NCI-H526 treated with DMSO at 0.1 percent for 48 hours (cell line): ENCODE measurements around the gene USP25.

Source experiments
- DNase-seq: peaks from one replicate; lab custom pipeline; 2025; lab: John Stamatoyannopoulos, UW

USP25 gene

GRCh38 chr21:15763359-15763758, 33.6 kb downstream of the USP25 start:
- no peak for DNase-seq

GRCh38 chr21:15764878-15765277, 35.1 kb downstream of the USP25 start:
- no peak for DNase-seq

DNA sequence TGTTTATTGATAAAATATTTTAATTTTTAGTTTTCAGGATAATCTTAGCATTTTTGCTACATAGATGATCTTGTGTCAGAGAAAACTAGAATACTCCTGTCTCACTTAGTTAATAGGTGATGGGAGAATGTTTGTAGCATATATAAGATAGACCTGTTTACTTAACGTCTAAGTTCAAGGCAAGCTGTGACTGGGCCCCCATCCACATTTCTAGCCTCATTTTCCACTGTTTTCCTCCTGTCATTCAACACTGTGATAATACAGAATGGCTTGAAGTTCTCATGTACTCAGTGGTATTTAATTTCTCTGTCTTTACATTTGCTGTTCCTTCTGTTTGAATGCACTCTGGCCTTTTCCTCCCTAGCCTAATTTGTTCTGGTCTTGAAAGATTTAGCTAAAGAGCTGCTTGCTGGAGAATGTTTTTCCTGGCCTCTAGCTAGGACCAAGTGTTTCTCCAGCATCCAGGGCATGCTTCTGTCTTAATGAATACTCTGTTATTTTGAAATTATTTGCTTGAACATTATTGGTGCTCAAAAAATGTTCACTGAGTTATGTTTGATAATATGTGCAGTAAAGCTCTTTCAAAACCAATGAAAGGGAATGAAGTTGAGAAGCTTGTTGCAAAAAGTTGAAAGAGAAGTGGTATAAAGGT, 37.3 kb downstream of the USP25 start:
- DNase-seq: no peak

DNA sequence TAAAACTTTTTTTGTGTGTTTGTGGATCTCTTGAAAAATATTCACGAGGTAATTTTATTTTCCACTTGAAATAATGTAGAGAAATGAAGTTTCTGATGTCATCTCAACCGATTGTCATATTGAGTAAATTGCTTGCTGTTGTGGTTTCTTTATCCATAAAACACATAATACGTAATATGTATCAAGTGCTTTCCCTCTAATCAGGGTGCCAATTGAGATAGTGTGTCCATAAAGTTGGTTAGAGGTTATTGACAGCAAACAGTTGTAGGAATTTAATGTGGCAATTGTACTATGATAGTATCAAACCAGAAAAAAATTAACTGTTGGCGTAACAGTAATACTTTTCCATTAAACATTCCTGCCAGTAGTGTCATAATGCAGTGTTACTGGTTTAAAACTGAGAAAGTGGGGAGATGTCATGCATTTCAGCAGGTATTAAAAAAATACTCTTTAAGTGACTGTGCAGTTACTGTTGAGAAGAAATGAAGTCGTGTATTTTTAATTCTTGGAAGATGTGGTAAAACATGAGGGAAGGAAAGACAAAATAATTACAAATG, 38.3 kb downstream of the USP25 start:
- DNase-seq: no peak

DNA sequence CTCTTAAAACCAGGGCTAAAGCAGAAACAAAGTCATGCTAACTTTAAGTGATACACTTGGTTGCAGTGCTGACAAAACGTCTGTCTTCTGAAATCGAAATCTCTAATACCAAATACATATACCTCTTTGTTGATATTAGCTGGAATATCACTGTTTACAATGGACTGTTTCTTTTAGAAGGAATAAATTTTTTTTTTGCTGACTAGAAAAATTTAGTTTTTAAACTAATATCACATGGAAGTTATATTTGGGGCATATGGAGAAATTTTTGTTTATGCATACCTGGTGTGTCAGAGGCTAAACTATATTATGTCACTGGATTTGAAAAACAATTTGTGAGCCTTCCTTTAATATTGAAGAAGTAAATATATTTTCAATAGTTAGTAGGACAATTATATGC, 39.1 kb downstream of the USP25 start:
- DNase-seq: no peak

- no peak for DNase-seq
Measured at GRCh38 chr21:15771311-15771710, 41.5 kb downstream of the USP25 start.

- no peak for DNase-seq
Measured at GRCh38 chr21:15772654-15773053, 42.9 kb downstream of the USP25 start.

DNA sequence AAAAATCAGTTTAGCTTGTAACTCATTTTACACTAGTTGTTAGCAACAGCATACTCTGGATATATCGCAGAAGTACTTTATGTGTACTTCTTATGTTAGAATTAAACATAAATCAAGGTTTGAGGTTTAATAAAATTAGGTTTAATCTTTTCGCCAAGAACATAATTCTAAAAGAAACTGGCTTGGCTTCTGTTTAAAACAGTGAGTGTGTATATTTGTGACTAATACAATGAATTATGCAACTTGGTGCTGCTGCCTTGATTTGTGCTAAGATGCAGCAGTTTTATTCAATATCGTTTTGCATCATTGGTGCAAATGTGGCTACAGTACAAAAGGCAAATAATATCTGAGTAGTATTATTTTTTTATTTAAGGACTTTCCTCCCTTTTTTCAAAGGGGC, 44.8 kb downstream of the USP25 start:
- no peak for DNase-seq

DNA sequence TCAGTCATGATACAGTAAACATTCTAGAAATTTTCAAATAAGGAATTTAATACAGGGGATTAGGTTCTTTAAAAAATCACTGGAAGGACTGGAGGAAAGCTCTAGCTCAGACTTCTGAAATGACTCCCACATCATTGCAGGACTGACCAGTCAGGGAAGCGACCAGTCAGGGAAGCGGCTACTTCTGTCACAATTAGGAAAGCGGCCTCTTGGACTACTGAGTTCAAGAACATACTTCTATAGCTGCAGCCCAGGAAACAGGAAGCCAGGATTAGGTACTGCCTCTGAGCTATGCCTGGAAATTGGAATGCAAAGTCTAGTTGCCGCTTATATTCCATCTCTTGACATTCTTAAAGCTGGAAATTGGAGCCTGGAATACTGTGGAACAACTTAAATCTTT, 45.5 kb downstream of the USP25 start:
- no peak for DNase-seq

DNA sequence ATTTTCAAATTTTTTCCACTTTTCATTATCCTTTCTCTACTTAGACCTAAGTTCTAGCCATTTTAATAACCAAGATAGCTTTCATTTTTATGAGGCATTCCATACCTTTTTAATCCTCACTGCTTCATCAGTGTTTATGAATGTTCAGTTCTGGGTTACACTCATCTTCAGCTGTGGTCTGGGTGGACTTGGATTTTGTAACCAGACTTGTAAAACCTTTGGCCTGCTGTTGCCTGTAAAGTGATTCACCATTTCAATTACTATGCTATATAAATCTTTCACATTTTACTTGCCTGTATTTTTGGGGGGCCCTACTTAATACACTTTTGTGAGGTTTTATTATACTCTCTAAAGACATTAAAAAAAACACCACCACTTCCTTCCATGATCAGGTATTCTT, 46.2 kb downstream of the USP25 start:
- DNase-seq: no peak

DNA sequence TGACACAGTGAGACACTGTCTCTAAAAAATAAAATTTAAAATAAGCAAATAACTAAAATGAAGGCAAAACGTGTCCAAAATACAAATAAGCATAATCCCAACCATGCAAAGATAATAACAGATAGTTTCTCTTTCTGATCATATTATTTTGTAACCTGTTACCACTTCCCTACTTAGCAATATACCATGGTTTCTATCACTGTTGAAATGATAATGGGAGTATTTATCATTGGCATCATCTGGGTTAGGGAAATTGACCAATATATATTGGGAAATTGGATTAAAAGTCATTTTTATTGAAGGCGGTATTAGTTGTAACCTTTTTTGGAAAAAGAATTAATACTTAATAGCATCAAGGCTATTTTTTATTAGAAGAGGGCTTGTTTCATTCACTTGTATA, 47.0 kb downstream of the USP25 start:
- no peak for DNase-seq

DNA sequence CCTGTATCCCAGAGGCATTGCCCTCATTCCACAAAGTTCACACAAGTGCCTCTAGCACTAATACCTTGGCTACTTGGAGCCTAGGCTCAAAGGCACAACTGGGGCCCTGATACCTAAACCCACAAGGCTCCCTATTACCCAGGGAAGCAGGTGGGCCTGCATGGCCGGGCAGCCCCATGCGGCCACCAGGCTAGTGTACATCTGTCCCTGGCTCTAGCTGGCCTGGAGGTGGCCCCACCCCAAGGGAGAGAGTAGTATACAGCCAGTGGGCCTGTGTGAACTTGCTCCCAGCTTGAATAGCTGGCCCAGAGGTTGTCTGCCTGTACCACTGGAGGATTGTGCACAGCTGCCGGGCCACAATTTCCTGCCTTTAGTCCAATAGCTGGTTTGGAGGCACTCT, 52.2 kb downstream of the USP25 start:
- no peak for DNase-seq

GRCh38 chr21:15788847-15789523, 59.2 kb downstream of the USP25 start:
- no peak for DNase-seq

GRCh38 chr21:15793109-15793508, 63.3 kb downstream of the USP25 start:
- DNase-seq: no peak

- DNase-seq: no peak
Measured at GRCh38 chr21:15793550-15794235, 63.9 kb downstream of the USP25 start.

DNA sequence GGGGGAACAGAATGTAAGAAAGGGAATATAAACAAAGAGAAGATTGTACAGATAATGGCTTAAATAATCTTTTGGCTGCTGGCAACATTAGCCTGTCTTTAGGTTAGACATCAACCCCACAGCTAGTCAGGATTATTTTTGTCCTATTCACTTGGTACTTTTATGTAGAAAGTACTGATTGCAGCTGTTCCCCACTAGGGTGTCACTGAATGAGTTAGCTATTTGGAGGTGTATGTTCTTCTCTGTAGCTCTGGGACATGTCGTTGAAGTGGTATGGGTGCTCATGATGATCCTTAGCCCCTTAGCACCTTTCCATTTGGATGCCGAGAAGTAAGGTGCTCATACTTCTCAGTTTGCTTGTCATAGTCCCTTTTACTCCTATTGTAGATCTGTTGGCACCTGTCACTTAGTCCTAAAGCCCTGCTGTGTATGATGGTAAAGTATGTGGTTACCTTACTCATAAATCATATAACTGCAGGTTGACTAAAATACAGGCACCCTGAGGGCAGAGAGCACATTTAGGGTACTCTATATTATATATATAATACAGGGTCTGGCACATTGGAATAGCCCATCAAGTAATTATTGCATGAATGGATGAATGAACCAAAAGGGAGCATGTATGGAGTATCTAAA, 64.6 kb downstream of the USP25 start:
- no peak for DNase-seq

GRCh38 chr21:15795533-15795932, 65.8 kb downstream of the USP25 start:
- no peak for DNase-seq

DNA sequence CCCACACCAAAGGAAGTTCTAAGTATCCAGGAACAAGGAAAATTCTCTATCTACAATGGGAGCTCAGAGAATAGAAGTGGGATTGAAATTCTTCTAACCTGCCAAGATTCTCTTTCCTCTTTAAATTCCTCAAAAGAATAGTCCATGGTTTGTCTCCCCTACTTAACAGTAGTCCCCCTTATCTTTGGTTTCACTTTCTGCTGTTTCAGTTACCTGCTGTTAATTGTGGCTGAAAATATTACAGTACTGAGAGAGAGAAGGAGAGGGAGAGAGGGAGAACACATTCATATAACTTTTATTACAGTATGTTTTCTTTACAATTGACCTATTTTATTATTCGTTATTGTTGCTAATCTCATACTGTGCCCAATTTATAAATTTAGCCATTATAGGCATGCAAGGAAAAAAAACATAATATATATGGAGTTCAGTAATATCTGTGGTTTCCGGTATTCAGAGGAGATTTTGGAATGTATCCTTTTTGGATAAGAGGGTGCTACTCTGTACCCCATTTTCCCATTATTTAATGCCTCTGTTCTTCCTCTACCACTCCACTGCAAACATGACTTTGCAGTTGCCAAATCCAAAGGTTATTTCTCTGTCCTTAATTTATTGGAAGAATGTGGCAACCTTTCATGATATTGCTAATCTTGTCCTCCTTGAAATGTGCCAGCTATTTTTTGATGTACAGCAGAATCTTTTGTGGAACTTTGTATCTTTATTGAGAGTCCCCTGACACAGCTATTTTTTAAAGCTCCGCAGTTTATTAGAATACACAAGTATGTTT, 68.0 kb downstream of the USP25 start:
- no peak for DNase-seq

- DNase-seq: no peak
Measured at GRCh38 chr21:15801352-15801863, 71.6 kb downstream of the USP25 start.

- no peak for DNase-seq
Measured at GRCh38 chr21:15804247-15805005, 74.6 kb downstream of the USP25 start.

DNA sequence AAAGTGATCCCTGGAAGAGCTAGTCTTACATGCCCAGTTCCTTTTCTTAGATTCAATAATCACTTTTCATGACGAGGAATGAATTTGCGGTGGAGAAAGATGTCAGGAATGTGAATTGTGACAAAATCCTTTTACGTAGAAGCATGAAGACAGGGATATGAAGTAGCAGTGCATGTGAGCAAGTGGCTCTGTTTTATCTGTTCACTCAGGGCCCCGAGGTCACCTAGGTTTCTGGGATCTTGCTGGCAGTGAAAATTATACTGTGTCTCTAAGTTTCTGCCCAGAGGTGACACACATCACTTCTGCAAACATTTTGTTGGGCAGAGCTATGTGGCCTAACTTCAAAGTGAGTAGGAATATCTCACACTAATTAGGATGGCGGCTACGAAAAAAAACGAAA, 79.3 kb downstream of the USP25 start:
- DNase-seq: no peak
